Measurements from ENCODE around the gene CYFIP1.

CYFIP1 gene

DNA sequence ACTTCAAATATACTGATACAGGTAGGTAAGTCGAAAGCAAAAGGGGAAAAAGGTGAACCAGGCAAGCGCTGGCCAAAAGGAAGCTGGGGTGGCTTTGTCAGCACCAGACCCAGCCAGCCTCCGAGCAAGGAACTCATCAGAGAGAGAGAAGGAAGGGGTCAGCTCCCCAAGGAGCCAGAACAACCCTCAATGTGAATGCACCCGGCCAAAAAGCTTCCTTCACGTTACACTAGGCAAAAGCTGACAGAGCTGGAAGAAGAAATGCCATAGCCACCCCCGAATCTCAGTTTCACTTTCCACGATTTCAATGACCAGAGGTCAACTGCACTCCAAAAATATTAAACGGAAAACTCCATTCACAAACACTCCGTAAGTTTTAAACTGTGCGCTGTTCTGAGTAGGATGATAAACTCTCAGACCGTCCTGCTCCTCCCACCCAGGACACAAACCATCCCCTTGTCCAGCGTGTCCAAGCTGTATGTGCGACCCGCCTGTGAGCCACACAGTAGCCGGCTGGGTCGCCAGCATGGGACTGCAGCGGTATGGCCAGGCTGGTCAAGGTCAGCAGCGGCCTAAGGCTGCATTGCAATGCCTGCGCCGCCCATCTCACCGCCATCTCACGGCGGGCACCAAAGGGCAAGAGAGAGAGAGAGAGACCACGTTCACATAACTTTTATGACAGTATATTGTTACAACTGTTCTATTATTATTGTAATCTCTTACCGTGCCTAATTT is 29.7 kb downstream of the CYFIP1 start:
- DNase-seq (ENCODE audit: low spot score), result no peak

- no peak for DNase-seq (ENCODE audit: low spot score)
These were observed 31.1 kb downstream of the CYFIP1 start for GRCh38 chr15:22949074-22949547.

DNA sequence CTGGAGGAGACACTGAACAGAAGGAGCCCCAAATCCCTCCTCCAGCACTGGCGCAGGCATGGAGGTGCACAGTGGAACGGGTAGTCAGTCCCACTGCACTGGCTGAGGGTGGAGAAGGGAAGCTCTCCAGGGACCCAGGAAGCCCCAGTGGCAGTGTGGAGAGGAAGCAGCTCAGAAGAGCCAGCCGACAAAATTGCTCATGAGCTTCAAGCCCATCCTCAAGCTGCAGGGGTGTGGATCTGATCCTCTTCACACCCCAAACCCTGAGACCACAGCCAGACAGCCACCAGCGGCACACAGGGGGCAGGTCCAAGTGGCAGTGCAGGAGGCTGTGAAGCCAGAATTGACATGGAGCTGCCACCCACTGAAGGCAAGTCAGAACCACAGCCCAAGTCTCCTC is 32.1 kb downstream of the CYFIP1 start:
- no peak for DNase-seq (ENCODE audit: low spot score)

DNA sequence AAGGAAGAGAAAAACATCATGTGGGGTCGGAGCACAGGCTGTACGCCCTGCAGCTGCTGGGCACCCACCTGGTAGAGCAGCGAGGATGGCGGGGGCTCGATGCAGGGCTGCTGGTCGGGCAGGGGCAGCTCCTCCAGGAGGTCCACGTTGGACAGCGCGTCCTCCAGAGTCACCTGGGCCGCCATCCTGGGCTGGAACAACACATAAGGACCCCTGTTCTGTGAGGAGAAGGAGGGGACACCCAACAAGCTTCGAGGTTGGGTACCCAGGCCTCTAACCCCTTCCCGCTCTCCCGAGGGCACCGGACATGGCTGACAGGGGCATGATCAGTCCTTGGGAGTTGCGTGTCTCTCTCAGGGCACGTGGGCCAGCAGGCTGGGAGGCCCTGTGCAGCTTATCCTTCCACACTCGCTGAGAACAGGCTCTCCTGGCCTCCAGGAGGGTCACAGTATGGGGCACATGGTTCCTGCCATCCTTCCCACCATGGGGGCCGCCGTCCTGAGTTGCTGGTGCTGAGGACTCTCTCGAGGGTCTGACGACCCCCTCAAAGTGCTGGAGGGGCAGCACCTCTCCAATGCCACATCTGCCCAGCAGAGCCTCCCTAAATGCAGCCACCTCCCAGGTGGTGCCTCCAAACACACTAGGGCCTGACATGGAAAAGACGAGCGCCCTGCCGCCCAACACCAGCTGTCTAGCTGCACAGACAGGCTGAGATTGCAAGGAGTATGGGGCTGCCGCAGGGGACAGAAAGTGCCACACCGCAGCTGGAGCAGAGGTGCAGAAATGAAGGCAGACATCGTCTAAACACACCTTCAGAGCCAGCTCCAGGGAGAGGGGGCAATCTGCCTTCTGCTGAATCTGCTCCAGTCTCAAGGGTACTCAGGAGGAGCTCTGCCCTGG is 32.8 kb downstream of the CYFIP1 start:
- DNase-seq (ENCODE audit: low spot score), result no peak

GRCh38 chr15:22945071-22945470 is 35.1 kb downstream of the CYFIP1 start:
- no peak for DNase-seq (ENCODE audit: low spot score)

- no peak for DNase-seq (ENCODE audit: low spot score)
These were observed 35.5 kb downstream of the CYFIP1 start for GRCh38 chr15:22944651-22945050.

GRCh38 chr15:22942877-22943276 is 37.3 kb downstream of the CYFIP1 start:
- no peak for DNase-seq (ENCODE audit: low spot score)

- DNase-seq (ENCODE audit: low spot score), result no peak
These were observed 37.8 kb downstream of the CYFIP1 start for GRCh38 chr15:22942306-22942855.

- no peak for DNase-seq (ENCODE audit: low spot score)
These were observed 39.0 kb downstream of the CYFIP1 start for GRCh38 chr15:22941179-22941578.

DNA sequence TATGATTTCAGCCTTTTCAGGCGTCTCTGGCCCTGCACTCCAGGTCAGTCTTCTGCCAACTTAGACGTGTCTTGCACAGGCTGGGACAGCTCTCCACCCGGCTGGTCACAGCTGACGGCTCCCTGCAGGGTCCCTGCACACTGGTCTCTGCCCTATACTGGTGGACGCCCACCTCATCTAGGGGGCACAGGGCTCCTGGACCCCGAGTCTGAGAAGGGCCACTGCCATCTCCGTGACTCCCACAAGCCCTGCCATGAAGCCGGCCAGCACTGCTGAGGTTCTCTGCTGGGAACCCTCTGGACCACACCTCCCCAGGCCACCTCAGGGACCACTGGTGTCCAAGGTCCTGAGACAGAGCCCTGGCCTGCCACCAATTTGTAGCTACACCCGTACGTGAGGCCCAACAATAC is 40.5 kb downstream of the CYFIP1 start:
- no peak for DNase-seq (ENCODE audit: low spot score)

DNA sequence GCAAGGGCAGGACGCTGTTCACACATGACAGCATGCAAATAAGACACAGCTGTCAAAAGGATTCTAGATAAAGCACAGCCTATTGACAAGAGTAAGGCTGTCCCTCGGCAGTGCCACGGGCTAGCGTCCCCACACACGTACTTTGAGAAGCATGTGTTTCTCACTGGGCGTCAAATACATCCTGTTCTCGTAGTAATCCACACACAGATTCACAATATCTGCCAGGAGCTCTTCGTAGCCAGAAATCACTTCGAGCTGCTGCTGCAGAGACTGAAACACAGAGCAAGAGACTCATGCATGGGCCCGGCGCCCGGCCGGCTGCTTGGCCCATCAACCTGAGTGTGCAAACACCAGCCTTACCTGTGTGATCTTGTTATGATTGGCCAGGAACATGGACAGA is 41.1 kb downstream of the CYFIP1 start:
- no peak for DNase-seq (ENCODE audit: low spot score)

- DNase-seq (ENCODE audit: low spot score), result no peak
These were observed 43.3 kb downstream of the CYFIP1 start for GRCh38 chr15:22936577-22937472.

- no peak for DNase-seq (ENCODE audit: low spot score)
These were observed 46.5 kb downstream of the CYFIP1 start for GRCh38 chr15:22933641-22934061.

DNA sequence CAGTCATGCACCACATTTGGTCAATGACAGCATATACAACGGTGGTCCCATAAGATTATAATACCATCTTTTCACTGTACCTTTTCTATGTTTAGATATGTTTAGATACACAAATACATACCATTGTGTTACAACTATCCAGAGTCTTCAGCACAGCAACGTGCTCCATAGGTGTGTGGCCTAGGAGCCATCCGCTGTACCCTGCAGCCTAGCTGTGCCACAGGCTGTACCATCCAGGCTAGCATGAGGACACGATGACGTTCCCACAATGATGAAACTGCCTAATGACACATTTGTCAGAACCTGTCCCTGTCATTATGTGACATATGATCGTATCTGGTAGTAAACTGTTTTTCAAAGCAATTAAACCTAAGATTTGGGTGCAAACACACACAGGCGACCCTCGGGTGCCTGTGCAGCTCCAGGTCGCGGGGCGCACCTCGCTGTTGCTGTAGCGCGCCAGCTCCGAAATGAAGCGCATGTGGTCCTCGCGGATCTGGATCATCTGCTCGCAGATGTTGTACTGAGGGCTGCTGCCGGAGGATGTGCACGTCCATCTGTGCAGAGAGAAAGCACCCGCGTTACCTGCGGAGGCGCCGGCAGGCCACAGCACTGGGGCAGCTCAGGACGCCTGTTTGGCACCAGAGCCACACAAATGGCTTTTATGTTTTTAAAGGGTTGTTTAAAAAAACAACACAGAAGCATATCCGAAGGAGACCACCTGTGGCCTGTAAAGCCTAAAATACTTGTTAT is 48.2 kb downstream of the CYFIP1 start:
- DNase-seq (ENCODE audit: low spot score), result no peak

DNA sequence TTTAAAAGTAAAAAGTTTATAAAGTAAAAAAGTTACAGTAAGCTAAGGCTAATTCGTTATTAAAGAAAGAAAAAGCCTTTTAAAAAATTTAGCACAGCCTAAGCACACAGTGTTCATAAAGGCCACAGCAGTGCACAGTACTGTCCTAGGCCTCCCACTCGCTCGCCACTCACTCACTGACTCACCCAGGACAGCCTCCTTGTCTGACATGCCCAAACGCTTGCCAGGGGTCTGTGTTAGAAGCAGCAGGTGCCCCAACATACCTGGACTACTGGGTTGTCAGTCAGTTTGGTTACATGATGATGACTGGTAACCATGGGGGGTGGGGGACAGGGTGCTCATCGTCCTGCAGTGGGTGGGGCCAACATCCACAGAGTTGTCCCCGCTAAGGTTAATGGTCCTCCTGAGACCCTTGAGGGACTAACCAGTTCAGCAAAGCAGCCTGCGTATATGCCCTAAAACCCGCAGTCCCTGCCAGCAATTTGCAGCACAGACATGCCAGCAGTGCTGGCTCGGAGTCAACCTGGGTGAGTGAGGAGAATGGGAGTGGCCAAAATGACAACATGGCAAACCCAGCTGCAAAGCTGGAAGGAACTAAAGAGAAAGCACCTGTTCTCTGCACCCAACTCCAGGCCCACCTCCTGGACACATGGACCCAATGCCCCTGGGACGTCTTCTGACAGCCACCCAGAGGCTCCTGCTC is 49.2 kb downstream of the CYFIP1 start:
- no peak for DNase-seq (ENCODE audit: low spot score)

- no peak for DNase-seq (ENCODE audit: low spot score)
These were observed 52.4 kb downstream of the CYFIP1 start for GRCh38 chr15:22927761-22928160.

DNA sequence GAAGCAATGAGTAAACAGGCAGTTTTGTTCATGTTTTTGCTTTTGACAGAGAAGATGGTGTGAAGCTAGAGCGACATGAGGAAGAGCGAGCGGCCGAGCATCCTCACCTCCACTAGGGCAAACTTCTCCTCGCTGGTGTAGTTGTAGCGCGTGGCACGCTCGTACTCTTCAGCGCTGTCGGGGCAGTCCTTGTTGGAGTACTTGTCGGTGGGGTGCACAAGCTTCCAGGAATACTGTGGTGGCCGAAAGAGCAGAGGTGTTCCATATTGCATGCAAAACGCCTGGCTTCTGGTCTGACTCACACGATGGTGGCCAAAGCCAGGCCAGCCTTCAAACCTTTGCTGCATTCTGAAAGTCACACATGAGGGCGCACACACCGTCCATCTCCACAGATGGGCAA is 54.3 kb downstream of the CYFIP1 start:
- no peak for DNase-seq (ENCODE audit: low spot score)

- no peak for DNase-seq (ENCODE audit: low spot score)
These were observed 58.2 kb downstream of the CYFIP1 start for GRCh38 chr15:22922003-22922402.

- no peak for DNase-seq (ENCODE audit: low spot score)
These were observed 61.0 kb downstream of the CYFIP1 start for GRCh38 chr15:22919171-22919570.

- DNase-seq (ENCODE audit: low spot score), result no peak
These were observed 61.5 kb downstream of the CYFIP1 start for GRCh38 chr15:22918596-22919140.
